Measurements from ENCODE around the gene XYLT1.

GRCh38 chr16:17126156-17126555 is 344.6 kb downstream of the XYLT1 start:
- TF ChIP-seq CTCF (IDR thresholded peaks at IDR 0.05) (no peak), POLR2A (IDR thresholded peaks at IDR 0.05) (no peak)

Measured in thyroid gland (tissue), 4 donors.